GM13976 (cell line): Measurements from ENCODE around the gene MAT2A.
A peak's percentile ranks its signal among the peaks of the same experiment; 100 is the strongest.

Experiments
- DNase-seq: peaks from one replicate; pipeline ENCODE4 v3.0.0; 2012; ENCODE audit warnings: low spot score
- in situ Hi-C: fragments of 300-500 bp; cut with MboI; formaldehyde crosslinking; loops from one replicate; pipeline ENCODE4 v1.12.0; 2022; ENCODE audit warnings: low sequenced_read_pairs, mixed read lengths, inconsistent platforms; ENCODE audit not compliant: unreplicated experiment
- TF ChIP-seq, protein P1 (sequence below): IDR thresholded peaks from 2 replicates; pipeline ENCODE4 v1.5.1; 2012; ENCODE audit warnings: borderline replicate concordance, mild to moderate bottlenecking; ENCODE audit not compliant: insufficient read depth; ENCODE audit errors: extremely low read depth, missing control alignments, control extremely low read depth

The MAT2A gene

DNA sequence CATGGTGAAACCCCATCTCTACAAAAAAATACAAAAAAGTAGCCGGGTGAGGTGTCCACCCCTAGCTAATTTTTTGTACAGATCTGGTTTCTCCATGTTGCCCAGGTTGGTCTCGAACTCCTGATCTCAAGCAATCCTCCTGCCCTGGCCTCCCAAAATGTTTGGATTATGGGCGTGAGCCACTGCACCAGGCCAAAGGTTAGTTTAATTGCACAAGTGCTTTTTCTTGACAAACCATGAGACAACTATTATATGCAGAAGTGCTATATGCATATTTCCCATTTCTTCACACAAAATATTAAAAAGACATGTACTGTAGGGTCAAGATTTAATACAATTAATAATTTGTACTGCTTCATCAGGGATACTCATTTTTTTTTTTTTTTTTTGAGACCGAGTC, 27.3 kb downstream of the MAT2A start:
- TF ChIP-seq, protein P1, sequence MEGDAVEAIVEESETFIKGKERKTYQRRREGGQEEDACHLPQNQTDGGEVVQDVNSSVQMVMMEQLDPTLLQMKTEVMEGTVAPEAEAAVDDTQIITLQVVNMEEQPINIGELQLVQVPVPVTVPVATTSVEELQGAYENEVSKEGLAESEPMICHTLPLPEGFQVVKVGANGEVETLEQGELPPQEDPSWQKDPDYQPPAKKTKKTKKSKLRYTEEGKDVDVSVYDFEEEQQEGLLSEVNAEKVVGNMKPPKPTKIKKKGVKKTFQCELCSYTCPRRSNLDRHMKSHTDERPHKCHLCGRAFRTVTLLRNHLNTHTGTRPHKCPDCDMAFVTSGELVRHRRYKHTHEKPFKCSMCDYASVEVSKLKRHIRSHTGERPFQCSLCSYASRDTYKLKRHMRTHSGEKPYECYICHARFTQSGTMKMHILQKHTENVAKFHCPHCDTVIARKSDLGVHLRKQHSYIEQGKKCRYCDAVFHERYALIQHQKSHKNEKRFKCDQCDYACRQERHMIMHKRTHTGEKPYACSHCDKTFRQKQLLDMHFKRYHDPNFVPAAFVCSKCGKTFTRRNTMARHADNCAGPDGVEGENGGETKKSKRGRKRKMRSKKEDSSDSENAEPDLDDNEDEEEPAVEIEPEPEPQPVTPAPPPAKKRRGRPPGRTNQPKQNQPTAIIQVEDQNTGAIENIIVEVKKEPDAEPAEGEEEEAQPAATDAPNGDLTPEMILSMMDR = no peak
- in situ Hi-C loops = no loop called here
- no peak for DNase-seq

DNA sequence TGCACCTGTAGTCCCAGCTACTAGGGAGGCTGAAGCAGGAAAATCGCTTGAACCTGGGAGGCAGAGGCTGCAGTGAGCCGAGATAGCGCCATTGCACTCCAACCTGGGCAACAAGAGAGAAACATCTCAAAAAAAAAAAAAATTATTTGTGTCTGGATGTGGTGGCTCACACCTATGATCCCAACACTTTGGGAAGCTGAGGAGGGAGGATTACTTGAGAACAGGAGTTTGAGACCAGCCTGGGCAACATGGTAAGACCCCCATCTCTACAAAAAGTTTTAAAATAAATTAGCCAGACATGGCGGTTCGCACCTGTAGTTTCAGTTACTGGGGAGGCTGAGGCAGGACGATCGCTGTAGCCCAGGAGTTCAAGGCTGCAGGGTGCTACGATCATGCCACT, 36.8 kb downstream of the MAT2A start:
- in situ Hi-C loops = no loop called here
- DNase-seq = no peak
- TF ChIP-seq, protein P1 = no peak

DNA sequence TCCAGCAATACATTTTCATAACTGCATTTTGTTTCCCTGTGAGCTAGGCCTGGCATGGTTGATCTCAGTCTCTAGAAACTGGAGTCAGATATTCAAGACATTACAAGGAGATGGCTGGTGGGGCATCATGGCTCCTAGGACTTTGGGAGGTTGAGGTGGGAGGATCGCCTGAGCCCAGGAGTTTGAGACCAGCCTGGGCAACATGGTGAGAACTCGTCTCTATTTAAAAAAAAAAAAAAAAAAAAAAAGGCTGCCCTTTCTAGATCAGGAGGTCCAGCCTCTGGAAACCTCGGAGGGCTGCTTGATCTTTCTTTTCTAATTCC, 38.1 kb downstream of the MAT2A start:
- TF ChIP-seq, protein P1 = no peak
- in situ Hi-C loops = no loop called here
- no peak for DNase-seq

DNA sequence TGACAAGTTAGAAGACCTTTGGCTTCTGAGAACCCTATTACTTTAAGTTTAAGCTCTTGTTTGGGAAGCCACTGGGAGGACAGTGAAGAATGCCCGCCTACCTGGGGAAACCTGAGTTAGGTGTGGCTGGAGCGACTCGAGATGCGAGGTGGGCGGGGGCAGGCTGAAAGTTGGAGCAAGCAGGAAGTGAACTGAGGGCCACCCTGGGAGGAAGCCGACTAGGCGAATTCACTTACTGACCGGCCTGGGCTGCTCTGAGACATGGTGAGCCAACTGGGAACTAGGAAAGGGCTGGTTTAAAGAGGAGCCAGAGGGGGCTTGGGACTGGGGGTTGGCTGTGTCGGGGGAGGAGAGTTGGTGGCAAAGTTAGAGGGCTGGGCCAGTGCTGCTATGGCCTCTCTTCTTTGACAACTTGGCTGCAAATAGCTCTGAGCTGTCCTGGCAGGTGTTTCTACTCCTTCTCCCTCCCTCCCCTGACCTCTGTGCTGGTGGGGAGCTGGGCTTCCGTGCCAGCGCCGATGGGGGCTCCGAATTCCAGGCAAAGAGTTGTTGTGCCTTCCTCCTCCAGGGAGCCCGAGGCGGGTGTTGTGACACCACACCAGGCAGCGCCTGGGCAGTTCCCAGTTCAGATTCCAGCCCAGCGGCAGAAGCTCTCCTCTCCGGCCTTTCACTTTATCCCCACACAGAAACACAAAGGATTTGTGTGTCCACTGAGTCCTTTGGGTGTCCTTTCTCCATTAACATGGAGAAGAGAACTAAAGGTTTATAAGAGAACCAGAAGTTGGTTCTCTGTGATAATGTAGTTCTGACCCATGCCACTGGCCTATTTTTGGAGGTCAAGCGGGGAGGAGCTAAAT, 38.6 kb downstream of the MAT2A start, which contains the start of gene VAMP8:
Gene VAMP8 (plus strand): TSS at position 201 of the 857 bp plus-strand sequence. CDS start 61 bp downstream, at position 262.
- in situ Hi-C loops = no loop called here
- TF ChIP-seq, protein P1 = no peak
- DNase-seq = peak; percentile 79

DNA sequence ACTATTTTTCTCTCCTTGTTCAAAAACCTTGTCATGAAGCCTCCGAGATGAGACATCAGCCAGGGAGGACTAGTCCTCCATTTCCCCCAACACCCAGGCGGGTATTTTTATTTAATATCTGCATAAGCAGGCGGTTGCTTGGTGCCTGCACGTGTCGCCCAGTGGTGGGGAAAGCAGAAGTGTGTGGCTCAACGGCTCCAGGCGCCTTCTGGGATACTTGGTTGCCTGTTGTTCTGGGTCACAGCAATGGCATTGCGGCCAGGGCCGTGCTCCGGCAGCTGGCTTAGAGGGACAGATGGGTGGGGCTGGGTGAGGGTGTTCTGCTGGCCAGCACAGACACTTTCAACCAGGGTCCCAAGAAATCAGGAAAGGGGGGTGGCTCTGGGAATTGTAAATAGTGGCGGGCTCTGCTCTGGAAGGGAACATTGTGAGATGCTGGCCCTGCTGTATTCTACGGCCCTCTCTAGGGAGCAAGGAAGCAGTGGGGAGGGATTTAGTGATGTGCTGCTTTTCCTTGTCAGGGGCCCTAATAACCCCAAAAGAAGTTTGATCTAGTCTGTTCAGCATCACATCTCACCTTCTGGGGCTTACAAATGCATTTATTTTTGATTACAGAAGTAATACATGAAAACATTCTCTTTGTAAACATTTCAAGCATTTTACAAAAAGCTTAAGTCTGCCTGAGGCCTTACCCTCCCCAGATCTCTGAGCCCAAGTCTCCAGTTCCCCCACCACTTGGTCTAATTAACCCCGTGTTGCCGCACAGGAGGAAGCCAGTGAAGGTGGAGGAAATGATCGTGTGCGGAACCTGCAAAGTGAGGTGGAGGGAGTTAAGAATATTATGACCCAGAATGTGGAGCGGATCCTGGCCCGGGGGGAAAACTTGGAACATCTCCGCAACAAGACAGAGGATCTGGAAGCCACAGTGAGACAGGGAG, 39.5 kb downstream of the MAT2A start:
- TF ChIP-seq, protein P1 = no peak
- DNase-seq = peak; percentile 64
- in situ Hi-C loops = no loop called here

DNA sequence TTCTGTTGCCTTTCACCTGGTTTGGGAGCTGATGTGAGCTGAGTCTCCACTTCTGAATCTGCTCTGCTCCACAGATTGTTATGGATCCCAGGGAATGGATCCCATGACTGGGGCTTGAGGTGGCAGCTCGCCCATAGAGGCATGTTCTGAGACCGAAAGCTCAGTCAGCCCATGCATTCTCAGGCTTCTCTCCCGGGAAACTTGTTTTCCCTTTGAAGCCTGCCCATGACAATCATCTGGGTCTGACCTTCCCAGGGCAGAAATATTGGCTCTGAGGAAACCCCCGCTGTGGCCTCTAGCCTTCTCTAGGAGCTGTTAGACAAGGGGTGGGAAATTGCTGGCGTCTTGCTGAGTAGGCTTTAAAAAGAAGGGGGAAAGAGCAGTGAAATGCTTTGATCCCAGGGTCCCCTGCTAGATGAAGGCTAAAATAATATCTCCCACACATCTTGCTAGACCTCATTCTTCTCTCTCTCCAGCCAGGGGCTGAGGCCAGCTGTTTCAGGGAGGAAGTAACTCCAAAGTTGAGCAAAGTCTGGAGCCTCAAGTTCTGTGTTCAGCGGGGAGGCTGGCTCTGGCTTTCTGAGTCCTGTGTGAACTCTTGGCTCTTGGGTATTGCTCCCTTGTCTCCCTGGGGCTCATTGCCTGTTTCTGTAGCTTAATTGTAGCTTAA, 40.4 kb downstream of the MAT2A start:
- TF ChIP-seq, protein P1 = no peak
- no peak for DNase-seq
- in situ Hi-C loops = no loop called here
